Measurements from ENCODE around the gene SPAST.
"Not testable (repeated sequence)": the region's sequence is repeated elsewhere in the genome, so short reads cannot be mapped to it uniquely, and the experiment has no call there.

The SPAST gene

GRCh38 chr2:32063310-32064020 is at the start of gene SPAST:
Gene SPAST (plus strand): TSS chr2:32063556. CDS start chr2:32063832, 276 bp downstream.
- FAIRE-seq (peak; percentile 85), DNase-seq (ENCODE audit: low spot score) (peak; percentile 99)

GRCh38 chr2:32018789-32019482 is 44.4 kb upstream of the SPAST start:
- not testable (repeated sequence) for DNase-seq (ENCODE audit: low spot score); FAIRE-seq

- not testable (repeated sequence) for DNase-seq (ENCODE audit: low spot score); FAIRE-seq
These were observed 29.0 kb upstream of the SPAST start for GRCh38 chr2:32034198-32034887.

- DNase-seq (ENCODE audit: low spot score) (peak; percentile 96), FAIRE-seq (peak; percentile 73)
These were observed 23.7 kb upstream of the SPAST start, which contains the start of gene DPY30 for GRCh38 chr2:32039447-32040219. Gene DPY30 (minus strand): TSS chr2:32039805. CDS start chr2:32039456, 349 bp downstream.

GRCh38 chr2:32043561-32043960 is 19.8 kb upstream of the SPAST start:
- DNase-seq (ENCODE audit: low spot score) (no peak), FAIRE-seq (no peak)

- FAIRE-seq (no peak), DNase-seq (ENCODE audit: low spot score) (no peak)
These were observed 11.4 kb upstream of the SPAST start for GRCh38 chr2:32051836-32052439.

- DNase-seq (ENCODE audit: low spot score); FAIRE-seq: not testable (repeated sequence)
These were observed 8.8 kb upstream of the SPAST start for GRCh38 chr2:32054583-32054982.

GRCh38 chr2:32058130-32058529 is 5.2 kb upstream of the SPAST start:
- no peak for FAIRE-seq
- no peak for DNase-seq (ENCODE audit: low spot score)

- FAIRE-seq = no peak
These were observed 3.1 kb upstream of the SPAST start for GRCh38 chr2:32060266-32060665.

GRCh38 chr2:32061430-32061829 is 1.9 kb upstream of the SPAST start:
- FAIRE-seq = no peak
- DNase-seq (ENCODE audit: low spot score) = no peak

More at GRCh38 chr2:32060266-32060665, 3.1 kb upstream of the SPAST start:
- no peak for DNase-seq (ENCODE audit: low spot score)

- DNase-seq (ENCODE audit: low spot score) (peak; percentile 54), FAIRE-seq (no peak)
These were observed 1.1 kb upstream of the SPAST start for GRCh38 chr2:32061973-32062861.

GRCh38 chr2:32064021-32064601 is 755 bp downstream of the SPAST start:
- DNase-seq (ENCODE audit: low spot score) = no peak
- no peak for FAIRE-seq

- DNase-seq (ENCODE audit: low spot score) (no peak), FAIRE-seq (no peak)
These were observed 1.4 kb downstream of the SPAST start for GRCh38 chr2:32064713-32065112.

GRCh38 chr2:32067549-32067948 is 4.2 kb downstream of the SPAST start:
- DNase-seq (ENCODE audit: low spot score) (no peak), FAIRE-seq (no peak)

- FAIRE-seq = no peak
- DNase-seq (ENCODE audit: low spot score) = no peak
These were observed 10.8 kb downstream of the SPAST start for GRCh38 chr2:32074134-32074506.

GRCh38 chr2:32095671-32096070 is 32.3 kb downstream of the SPAST start:
- no peak for FAIRE-seq
- no peak for DNase-seq (ENCODE audit: low spot score)

GRCh38 chr2:32108111-32108510 is 44.8 kb downstream of the SPAST start:
- DNase-seq (ENCODE audit: low spot score) (no peak), FAIRE-seq (no peak)

GRCh38 chr2:32118055-32118454 is 54.7 kb downstream of the SPAST start:
- DNase-seq (ENCODE audit: low spot score) = no peak
- no peak for FAIRE-seq

GRCh38 chr2:32119161-32119560 is 55.8 kb downstream of the SPAST start:
- FAIRE-seq (no peak), DNase-seq (ENCODE audit: low spot score) (no peak)
